ENCODE measurements around the gene GABRG3.
"Not testable (repeated sequence)": the region's sequence is repeated elsewhere in the genome, so short reads cannot be mapped to it uniquely, and the experiment has no call there.

Gene GABRG3

GRCh38 chr15:27003003-27003402, 32.0 kb downstream of the GABRG3 start:
- not testable (repeated sequence) for ATAC-seq

- not testable (repeated sequence) for ATAC-seq
Measured at GRCh38 chr15:27004226-27004625, 33.2 kb downstream of the GABRG3 start.

- ATAC-seq: no peak
Measured at GRCh38 chr15:27017168-27017809, 46.3 kb downstream of the GABRG3 start.

GRCh38 chr15:27019687-27020086, 48.7 kb downstream of the GABRG3 start:
- no peak for ATAC-seq

GRCh38 chr15:27025481-27025966, 54.5 kb downstream of the GABRG3 start:
- ATAC-seq: no peak

- ATAC-seq: no peak
Measured at GRCh38 chr15:27027229-27027628, 56.2 kb downstream of the GABRG3 start.

GRCh38 chr15:27028858-27029477, 58.0 kb downstream of the GABRG3 start:
- no peak for ATAC-seq

GRCh38 chr15:27036210-27036609, 65.2 kb downstream of the GABRG3 start:
- no peak for ATAC-seq

GRCh38 chr15:27037501-27037900, 66.5 kb downstream of the GABRG3 start:
- no peak for ATAC-seq

GRCh38 chr15:27039152-27039551, 68.2 kb downstream of the GABRG3 start:
- ATAC-seq: no peak

GRCh38 chr15:27042230-27042629, 71.2 kb downstream of the GABRG3 start:
- no peak for ATAC-seq

- ATAC-seq: no peak
Measured at GRCh38 chr15:27042646-27043045, 71.7 kb downstream of the GABRG3 start.

GRCh38 chr15:27043770-27044169, 72.8 kb downstream of the GABRG3 start:
- ATAC-seq: no peak

GRCh38 chr15:27045796-27046195, 74.8 kb downstream of the GABRG3 start:
- no peak for ATAC-seq

GRCh38 chr15:27046880-27047279, 75.9 kb downstream of the GABRG3 start:
- ATAC-seq: no peak

- ATAC-seq: no peak
Measured at GRCh38 chr15:27050163-27050562, 79.2 kb downstream of the GABRG3 start.

GRCh38 chr15:27054426-27054825, 83.4 kb downstream of the GABRG3 start:
- no peak for ATAC-seq

GRCh38 chr15:27057904-27058645, 87.1 kb downstream of the GABRG3 start:
- ATAC-seq: no peak

GRCh38 chr15:27058939-27059338, 88.0 kb downstream of the GABRG3 start:
- ATAC-seq: no peak

- ATAC-seq: no peak
Measured at GRCh38 chr15:27059610-27060202, 88.7 kb downstream of the GABRG3 start.

- ATAC-seq: no peak
Measured at GRCh38 chr15:27061739-27062138, 90.8 kb downstream of the GABRG3 start.

GRCh38 chr15:27062951-27063350, 92.0 kb downstream of the GABRG3 start:
- ATAC-seq: no peak

- no peak for ATAC-seq
Measured at GRCh38 chr15:27064080-27064479, 93.1 kb downstream of the GABRG3 start.

Data from activated CD4-positive, CD25-positive, alpha-beta regulatory T cell treated with anti-CD3 and anti-CD28 coated beads, Interleukin-2, amount 50 U/mL, for 24 hours (primary cell).